Prostate gland (tissue), 2 donors: ENCODE results near the gene DBNDD2. TPM values are rescaled to one million over a fixed set of nuclear protein-coding genes. Genes with fewer than 3 reads are reported as not detected.
A peak's percentile ranks its signal among the peaks of the same experiment; 100 is the strongest.

Source experiments
- DNase-seq: peaks from one replicate; pipeline ENCODE4 v3.0.0-alpha.2; 2019; ENCODE audit warnings: low spot score
- H3K27ac ChIP-seq, 2 donors: fragments of 200-600 bp; sonication (generic); 2 replicates each; pipeline ENCODE4 v1.5.1; 2017 to 2019
- H3K27me3 ChIP-seq: fragments of 200-600 bp; sonication (generic); replicated peaks from 2 replicates; pipeline ENCODE4 v1.5.1; 2019; ENCODE audit not compliant: insufficient read depth
- H3K36me3 ChIP-seq, 2 donors: fragments of 200-600 bp; sonication (generic); 1 replicate in 1 of 2; 2 replicates in 1 of 2; pipeline versions ENCODE4 v1.5.1 to v1.8.1; 2017 to 2019
- H3K4me1 ChIP-seq: fragments of 200-600 bp; sonication (generic); replicated peaks from 2 replicates; pipeline ENCODE4 v1.5.1; 2019
- H3K4me3 ChIP-seq, 2 donors: fragments of 200-600 bp; sonication (generic); 2 replicates each; pipeline ENCODE4 v1.5.1; 2017 to 2019
- H3K9me3 ChIP-seq: fragments of 200-600 bp; sonication (generic); 2 replicates; pipeline ENCODE4 v1.5.1; 2017
- CTCF ChIP-seq, 4 experiments: fragments of 200-600 bp in 2 of 4; fragments of 450-650 bp in 2 of 4; sonication (generic) in 2 of 4; IDR thresholded peaks; 1 replicate in 3 of 4; 2 replicates in 1 of 4; pipeline ENCODE4 v1.5.1; 2016 to 2019; ENCODE audit warnings: antibody characterized with exemption in 4 of 4, mild to moderate bottlenecking in 2 of 4, moderate library complexity in 2 of 4
- POLR2A ChIP-seq: fragments of 450-650 bp; IDR thresholded peaks from one replicate; pipeline ENCODE4 v1.6.1; 2016; ENCODE audit warnings: antibody characterized with exemption, mild to moderate bottlenecking
- POLR2AphosphoS5 ChIP-seq: sonication (generic); formaldehyde crosslinking; IDR thresholded peaks from one replicate; pipeline ENCODE4 v1.6.1; 2017; ENCODE audit warnings: antibody characterized with exemption
- WGBS: methylation state at CpG from one replicate; pipeline ENCODE4 v1.1.5; 2018; 5-methylcytosine and 5-hydroxymethylcytosine counted together
- intact Hi-C: fragments of 100-400 bp; cut with DNase I; formaldehyde crosslinking; loops from one replicate; pipeline ENCODE4 v1.14.2; 2022
- total RNA-seq, 2 donors: library from RNA; depleted of rRNA; stranded (reverse); fragments of >200 nt; gene quantifications; one replicate each; pipeline ENCODE4 v1.1.0, GENCODE V29; 2016

The DBNDD2 gene
- total RNA-seq, 2 donors from 2014 or later = 33.7 to 34.4 TPM

GRCh38 chr20:45445805-45446562, 37.9 kb downstream of the DBNDD2 start:
- TF ChIP-seq POLR2A = no peak
- TF ChIP-seq POLR2AphosphoS5 = no peak
- TF ChIP-seq CTCF (IDR thresholded peaks at IDR 0.05) = peak in 1 of 4 experiments; percentile 7
- no peaks in the 10 kb centered on the region for H3K36me3 ChIP-seq
- 68% methylated on average over 7 of the region's 7 CpGs for WGBS
- no peak for DNase-seq
- intact Hi-C loops = no loop called here
- H3K27me3 ChIP-seq = no peaks in the 10 kb centered on the region
- peak overlapping the region in 1 of 2 donors; percentile 0 for H3K4me3 ChIP-seq
- H3K9me3 ChIP-seq = no peaks in the 10 kb centered on the region
- peak overlapping the region; percentile 24 to 65 for H3K27ac ChIP-seq
- H3K4me1 ChIP-seq = no peaks in the 10 kb centered on the region

- Histone ChIP-seq H3K9me3 (no peaks in the 10 kb centered on the region), H3K36me3 (no peaks in the 10 kb centered on the region), H3K27me3 (no peaks in the 10 kb centered on the region), H3K4me1 (no peaks in the 10 kb centered on the region), H3K27ac (peak overlapping the region; percentile 65 to 71), H3K4me3 (no peak overlapping the region)
- peak; percentile 55 for TF ChIP-seq POLR2AphosphoS5
- no peak for TF ChIP-seq POLR2A
- no peak for TF ChIP-seq CTCF (IDR thresholded peaks at IDR 0.05)
- 27% methylated on average over 6 of the region's 6 CpGs for WGBS
- DNase-seq = no peak
- intact Hi-C loops = no loop called here
Observed at GRCh38 chr20:45448270-45448669, 40.2 kb downstream of the DBNDD2 start.

GRCh38 chr20:45449528-45449927, 41.4 kb downstream of the DBNDD2 start:
- Histone ChIP-seq H3K9me3 (no peaks in the 10 kb centered on the region), H3K36me3 (no peaks in the 10 kb centered on the region), H3K27me3 (no peaks in the 10 kb centered on the region), H3K4me1 (no peaks in the 10 kb centered on the region), H3K4me3 (no peak overlapping the region), H3K27ac (peak overlapping the region; percentile 65 to 71)
- WGBS = 53% methylated on average over 3 of the region's 3 CpGs
- no peak for DNase-seq
- TF ChIP-seq POLR2A (no peak), CTCF (IDR thresholded peaks at IDR 0.05) (no peak), POLR2AphosphoS5 (peak; percentile 86)
- intact Hi-C loops = no loop called here

GRCh38 chr20:45450097-45450818, 42.2 kb downstream of the DBNDD2 start:
- Histone ChIP-seq H3K9me3 (no peaks in the 10 kb centered on the region), H3K27ac (peak overlapping the region; percentile 65 to 71), H3K4me3 (no peak overlapping the region), H3K4me1 (no peaks in the 10 kb centered on the region), H3K36me3 (no peaks in the 10 kb centered on the region), H3K27me3 (no peaks in the 10 kb centered on the region)
- 60% methylated on average over 5 of the region's 5 CpGs for WGBS
- intact Hi-C loops = no loop called here
- no peak for TF ChIP-seq POLR2AphosphoS5
- peak in 3 of 4 experiments; percentile 31 to 57 (median 45) for TF ChIP-seq CTCF (IDR thresholded peaks at IDR 0.05)
- no peak for TF ChIP-seq POLR2A
- DNase-seq = no peak
